KMS-11 (cell line): Measurements from ENCODE around the gene PLEKHG5.
A peak's percentile ranks its signal among the peaks of the same experiment; 100 is the strongest.

Experiments
- H2AFZ ChIP-seq: fragments of 200-600 bp; sonication (generic); 2 replicates; pipeline ENCODE4 v1.6.1; 2016; ENCODE audit warnings: antibody characterized with exemption, mixed run types, low read depth
- H3K27ac ChIP-seq: fragments of 200-600 bp; sonication (generic); 2 replicates; pipeline ENCODE4 v1.6.1; 2016; ENCODE audit warnings: mild to moderate bottlenecking, mixed run types
- H3K27me3 ChIP-seq: fragments of 200-600 bp; sonication (generic); 2 replicates; pipeline ENCODE4 v1.6.1; 2017; ENCODE audit warnings: mild to moderate bottlenecking, low read depth, mixed run types, moderate library complexity; ENCODE audit not compliant: insufficient read depth
- H3K36me3 ChIP-seq: fragments of 200-600 bp; sonication (generic); 2 replicates; pipeline ENCODE4 v1.6.1; 2017; ENCODE audit warnings: mild to moderate bottlenecking, mixed run types; ENCODE audit not compliant: insufficient read depth
- H3K4me1 ChIP-seq: fragments of 200-600 bp; sonication (generic); 2 replicates; pipeline ENCODE4 v1.6.1; 2016; ENCODE audit warnings: mild to moderate bottlenecking, low read depth, mixed run types; ENCODE audit not compliant: poor library complexity, severe bottlenecking
- H3K4me2 ChIP-seq: fragments of 200-600 bp; sonication (generic); 2 replicates; pipeline ENCODE4 v1.7.0; 2016; ENCODE audit warnings: mild to moderate bottlenecking, mixed run types
- H3K4me3 ChIP-seq: fragments of 200-600 bp; sonication (generic); IDR thresholded peaks from 2 replicates; pipeline ENCODE4 v1.6.1; 2017; ENCODE audit warnings: low read depth, low read length, mixed read lengths; ENCODE audit not compliant: insufficient read depth
- H3K79me2 ChIP-seq: fragments of 200-600 bp; sonication (generic); 2 replicates; pipeline ENCODE4 v1.6.1; 2016; ENCODE audit warnings: low read depth, mixed run types; ENCODE audit not compliant: insufficient read depth
- H3K9ac ChIP-seq: fragments of 200-600 bp; sonication (generic); 2 replicates; pipeline ENCODE4 v1.6.1; 2016; ENCODE audit warnings: mild to moderate bottlenecking, mixed run types
- H4K20me1 ChIP-seq: fragments of 200-600 bp; sonication (generic); 2 replicates; pipeline ENCODE4 v1.6.1; 2016; ENCODE audit warnings: mild to moderate bottlenecking, mixed run types; ENCODE audit not compliant: insufficient read depth
- TF ChIP-seq, protein P1 (sequence below): fragments of 200-600 bp; sonication (generic); conservative IDR thresholded peaks from 2 replicates; pipeline ENCODE4 v1.6.1; 2017; ENCODE audit warnings: low read depth, mild to moderate bottlenecking, antibody characterized with exemption, low read length, moderate library complexity, mixed read lengths

Gene PLEKHG5

DNA sequence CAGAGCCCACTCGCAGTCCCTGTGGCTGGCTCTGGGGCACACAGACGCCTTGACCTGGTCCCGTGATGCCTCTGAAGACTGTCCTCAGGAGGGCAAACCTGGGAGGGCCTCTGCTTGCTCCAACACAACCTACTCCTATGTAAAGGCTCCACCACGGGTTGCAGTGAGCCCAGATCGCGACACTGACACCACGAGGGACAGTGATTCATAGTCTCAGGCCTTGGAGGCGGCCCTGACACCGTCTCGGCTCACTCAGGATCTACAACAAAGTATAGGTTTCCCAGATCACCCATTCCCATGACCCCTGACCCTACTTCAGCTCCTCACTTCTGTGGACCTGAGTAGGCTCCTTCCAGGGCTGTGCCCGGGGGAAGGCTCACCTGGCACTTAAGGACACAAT is 34.8 kb upstream of the PLEKHG5 start:
- Histone ChIP-seq H3K27me3 (no peaks in the 10 kb centered on the region), H3K27ac (no peak overlapping the region), H2AFZ (no peak overlapping the region), H3K36me3 (peaks cover 7% of the 10 kb centered on the region; the same call in 1 of the 2 replicates), H3K79me2 (no peaks in the 10 kb centered on the region), H3K4me1 (no peaks in the 10 kb centered on the region), H3K4me3 (no peak overlapping the region), H3K9ac (no peak overlapping the region), H4K20me1 (no peaks in the 10 kb centered on the region), H3K4me2 (no peak overlapping the region)
- TF ChIP-seq, protein P1, sequence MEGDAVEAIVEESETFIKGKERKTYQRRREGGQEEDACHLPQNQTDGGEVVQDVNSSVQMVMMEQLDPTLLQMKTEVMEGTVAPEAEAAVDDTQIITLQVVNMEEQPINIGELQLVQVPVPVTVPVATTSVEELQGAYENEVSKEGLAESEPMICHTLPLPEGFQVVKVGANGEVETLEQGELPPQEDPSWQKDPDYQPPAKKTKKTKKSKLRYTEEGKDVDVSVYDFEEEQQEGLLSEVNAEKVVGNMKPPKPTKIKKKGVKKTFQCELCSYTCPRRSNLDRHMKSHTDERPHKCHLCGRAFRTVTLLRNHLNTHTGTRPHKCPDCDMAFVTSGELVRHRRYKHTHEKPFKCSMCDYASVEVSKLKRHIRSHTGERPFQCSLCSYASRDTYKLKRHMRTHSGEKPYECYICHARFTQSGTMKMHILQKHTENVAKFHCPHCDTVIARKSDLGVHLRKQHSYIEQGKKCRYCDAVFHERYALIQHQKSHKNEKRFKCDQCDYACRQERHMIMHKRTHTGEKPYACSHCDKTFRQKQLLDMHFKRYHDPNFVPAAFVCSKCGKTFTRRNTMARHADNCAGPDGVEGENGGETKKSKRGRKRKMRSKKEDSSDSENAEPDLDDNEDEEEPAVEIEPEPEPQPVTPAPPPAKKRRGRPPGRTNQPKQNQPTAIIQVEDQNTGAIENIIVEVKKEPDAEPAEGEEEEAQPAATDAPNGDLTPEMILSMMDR = no peak

DNA sequence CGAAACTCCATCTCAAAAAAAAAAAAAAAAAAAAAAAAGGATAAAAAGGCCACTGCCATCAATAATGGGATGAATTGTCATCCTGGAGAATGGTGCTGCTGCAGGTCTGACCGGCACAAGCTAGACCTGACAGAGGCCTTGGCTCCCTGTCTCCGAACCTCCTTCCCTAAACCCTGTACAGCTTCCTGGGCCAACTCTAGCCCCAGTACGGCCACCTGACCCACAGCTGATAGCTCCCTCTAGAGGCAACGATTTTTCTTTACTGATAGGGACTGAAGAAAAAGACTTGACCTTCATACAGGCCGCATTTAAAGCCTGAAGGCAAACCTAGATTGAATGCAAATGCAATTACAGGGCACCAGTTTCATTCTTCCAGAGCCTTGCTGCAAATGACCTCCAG is 32.1 kb upstream of the PLEKHG5 start:
- TF ChIP-seq, protein P1 = peak; percentile 50
- Histone ChIP-seq H3K4me2 (no peak overlapping the region), H3K79me2 (no peaks in the 10 kb centered on the region), H4K20me1 (no peaks in the 10 kb centered on the region), H3K27me3 (no peaks in the 10 kb centered on the region), H2AFZ (no peak overlapping the region), H3K27ac (no peak overlapping the region), H3K4me3 (no peak overlapping the region), H3K9ac (no peak overlapping the region), H3K4me1 (no peaks in the 10 kb centered on the region), H3K36me3 (no peaks in the 10 kb centered on the region; the same call in 1 of the 2 replicates)

DNA sequence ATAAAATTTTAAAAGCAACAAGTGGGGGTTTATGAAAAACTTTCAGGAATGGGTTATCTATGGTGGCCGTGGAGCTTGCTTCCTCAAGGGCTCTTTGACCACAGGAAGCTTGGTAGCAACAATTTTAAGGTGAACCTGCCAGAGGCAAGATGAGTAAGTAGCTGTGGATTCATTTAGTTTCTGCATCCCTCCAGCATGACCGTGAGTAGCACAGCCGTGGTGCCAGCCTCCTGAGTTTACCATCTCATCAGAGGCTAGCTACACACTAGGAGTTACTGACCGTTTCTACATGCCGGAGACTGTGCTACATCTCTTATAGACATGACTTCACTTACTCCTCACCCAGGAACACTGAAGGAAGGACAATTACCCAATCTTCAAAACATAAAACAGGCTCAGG is 30.1 kb upstream of the PLEKHG5 start:
- no peaks in the 10 kb centered on the region for H3K36me3 ChIP-seq
- no peaks in the 10 kb centered on the region for H4K20me1 ChIP-seq
- no peak overlapping the region for H3K27ac ChIP-seq
- no peak overlapping the region for H3K9ac ChIP-seq
- no peak overlapping the region for H3K4me2 ChIP-seq
- H3K4me3 ChIP-seq = no peak overlapping the region
- no peaks in the 10 kb centered on the region for H3K79me2 ChIP-seq
- no peaks in the 10 kb centered on the region for H3K27me3 ChIP-seq
- no peaks in the 10 kb centered on the region for H3K4me1 ChIP-seq
- TF ChIP-seq, protein P1 = no peak
- no peak overlapping the region for H2AFZ ChIP-seq

DNA sequence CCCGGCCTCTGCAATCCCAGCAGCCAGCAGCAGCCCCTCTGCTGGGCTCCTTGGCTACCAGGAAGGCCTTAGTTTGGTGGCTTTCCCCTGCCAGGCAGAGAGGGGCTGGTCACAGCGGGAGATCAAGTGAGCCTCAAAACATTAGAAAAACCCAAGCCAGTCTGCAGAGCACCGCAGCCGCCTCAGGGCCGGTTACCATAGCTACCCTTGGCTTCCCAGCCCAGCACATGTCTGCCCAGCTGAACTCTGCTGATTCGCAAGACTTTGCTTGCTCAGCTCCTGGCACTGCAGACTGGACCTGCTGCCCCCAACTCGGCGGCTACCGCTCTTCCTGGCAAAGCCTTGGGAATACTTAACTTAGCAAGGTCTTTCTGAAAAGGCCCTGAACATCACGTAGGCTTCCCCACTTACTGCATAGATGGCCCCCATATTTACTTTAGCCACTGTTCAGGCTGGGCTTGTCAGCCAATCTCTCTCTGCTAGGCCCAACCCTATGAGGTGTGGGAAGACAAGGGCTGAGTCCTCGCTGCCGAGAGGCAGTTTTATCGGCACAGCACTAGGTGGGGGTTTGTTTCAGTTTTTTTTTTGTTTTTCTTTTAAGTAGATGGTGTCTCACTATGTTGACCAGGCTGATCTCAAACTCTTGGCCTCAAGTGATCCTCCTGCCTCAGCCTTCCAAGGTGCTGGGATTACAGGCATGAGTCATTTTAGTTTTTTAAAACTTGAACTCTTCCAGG is 28.6 kb upstream of the PLEKHG5 start:
- no peak overlapping the region for H3K9ac ChIP-seq

More for the DNA sequence above, 28.6 kb upstream of the PLEKHG5 start:
- no peak overlapping the region for H3K27ac ChIP-seq
- no peak overlapping the region for H3K4me3 ChIP-seq
- no peak overlapping the region for H2AFZ ChIP-seq
- no peaks in the 10 kb centered on the region for H3K4me1 ChIP-seq
- no peaks in the 10 kb centered on the region for H3K79me2 ChIP-seq
- H4K20me1 ChIP-seq = no peaks in the 10 kb centered on the region
- no peaks in the 10 kb centered on the region for H3K36me3 ChIP-seq
- H3K27me3 ChIP-seq = no peaks in the 10 kb centered on the region
- TF ChIP-seq, protein P1 = no peak
- H3K4me2 ChIP-seq = no peak overlapping the region
